Esophagus squamous epithelium (tissue), 5 donors: ENCODE measurements around the gene ABCC1. TPM values are rescaled to one million over a fixed set of nuclear protein-coding genes. Genes with fewer than 3 reads are reported as not detected.
"Not testable (repeated sequence)": the region's sequence is repeated elsewhere in the genome, so short reads cannot be mapped to it uniquely, and the experiment has no call there.

Source experiments
- DNase-seq: peaks from one replicate; lab custom pipeline; 2025; lab: John Stamatoyannopoulos, UW
- H3K27ac ChIP-seq, 4 donors: fragments of 200-600 bp; sonication (generic); one replicate each; pipeline ENCODE4 v1.5.1; 2016 to 2019; ENCODE audit warnings: mild to moderate bottlenecking in 1 of 4
- H3K27me3 ChIP-seq, 4 donors: fragments of 200-600 bp; sonication (generic); 1 replicate in 3 of 4; 2 replicates in 1 of 4; pipeline versions ENCODE4 v1.5.1 to v1.6.0; 2017 to 2021; ENCODE audit warnings: antibody characterized with exemption in 1 of 4
- H3K36me3 ChIP-seq, 3 donors: fragments of 200-600 bp; sonication (generic); one replicate each; pipeline ENCODE4 v1.5.1; 2016 to 2019
- H3K4me1 ChIP-seq, 3 donors: fragments of 200-600 bp; sonication (generic); one replicate each; pipeline ENCODE4 v1.5.1; 2017 to 2019
- H3K4me3 ChIP-seq, 4 donors: fragments of 200-600 bp; sonication (generic); 1 replicate in 3 of 4; 2 replicates in 1 of 4; pipeline ENCODE4 v1.5.1; 2016 to 2019; ENCODE audit warnings: mild to moderate bottlenecking in 2 of 4, moderate library complexity in 1 of 4
- H3K9me3 ChIP-seq, 3 donors: fragments of 200-600 bp; sonication (generic); one replicate each; pipeline ENCODE4 v1.5.1; 2016 to 2019
- CTCF ChIP-seq, 6 experiments: fragments of 450-650 bp in 4 of 6; fragments of 200-600 bp in 2 of 6; sonication (generic) in 2 of 6; IDR thresholded peaks; one replicate each; pipeline ENCODE4 v1.5.1; 2016 to 2019; ENCODE audit warnings: antibody characterized with exemption in 6 of 6, mild to moderate bottlenecking in 4 of 6, moderate library complexity in 4 of 6
- POLR2A ChIP-seq, 4 donors: fragments of 450-650 bp; IDR thresholded peaks; one replicate each; pipeline ENCODE4 v1.6.1; 2017; ENCODE audit warnings: antibody characterized with exemption in 4 of 4, mild to moderate bottlenecking in 4 of 4, moderate library complexity in 3 of 4
- WGBS, 2 donors: methylation state at CpG; one replicate each; pipeline ENCODE4 v1.1.5; 2018; 5-methylcytosine and 5-hydroxymethylcytosine counted together
- intact Hi-C: fragments of 100-400 bp; cut with DNase I; formaldehyde crosslinking; loops from one replicate; pipeline ENCODE4 v1.15.0; 2022
- total RNA-seq, 4 donors: library from RNA; depleted of rRNA; stranded (reverse); fragments of >200 nt; gene quantifications; one replicate each; pipeline ENCODE4 v1.1.0, GENCODE V29; 2016
- donor health status: DM: yes; HTN: yes; CAD: no.

Gene ABCC1
- total RNA-seq, 4 donors from 2014 or later, result 22.9 to 56.7 (median 46.9) TPM

DNA sequence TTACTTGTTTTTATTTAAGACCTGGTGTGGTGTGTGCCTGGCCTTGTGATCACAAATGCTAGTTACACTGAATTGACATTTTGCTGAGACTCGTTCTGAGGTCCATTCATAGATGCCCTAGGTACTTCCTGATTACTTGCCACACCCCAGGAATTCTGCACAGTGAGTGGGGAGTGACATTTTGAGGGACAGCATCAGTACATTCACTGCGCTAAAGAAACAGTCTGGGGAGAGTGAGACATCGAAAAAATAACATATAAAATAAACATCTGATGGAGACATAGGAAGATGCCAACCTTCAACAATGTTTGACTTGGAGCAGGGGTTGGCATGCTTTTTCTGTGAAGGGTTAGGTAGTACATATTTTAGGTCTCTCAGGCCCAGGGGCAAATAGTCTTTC, 30.4 kb downstream of the ABCC1 start:
- Histone ChIP-seq H3K27me3 (no peaks in the 10 kb centered on the region), H3K4me3 (no peak overlapping the region), H3K4me1 (peaks cover 20 to 60% (median 41%) of the 10 kb centered on the region in 3 donors), H3K36me3 (peaks cover 0 to 21% (median 4%) of the 10 kb centered on the region in 3 donors), H3K9me3 (peaks cover 0 to 10% (median 9%) of the 10 kb centered on the region in 3 donors), H3K27ac (peak overlapping the region in 2 of 4 donors; percentile 7 to 50)
- WGBS, 2 donors, result 63 to 75% methylated on average over 3 of the region's 3 CpGs
- DNase-seq, result no peak
- TF ChIP-seq CTCF (IDR thresholded peaks at IDR 0.05) (no peak), POLR2A (IDR thresholded peaks at IDR 0.05) (no peak)
- intact Hi-C loops, result no loop called here

DNA sequence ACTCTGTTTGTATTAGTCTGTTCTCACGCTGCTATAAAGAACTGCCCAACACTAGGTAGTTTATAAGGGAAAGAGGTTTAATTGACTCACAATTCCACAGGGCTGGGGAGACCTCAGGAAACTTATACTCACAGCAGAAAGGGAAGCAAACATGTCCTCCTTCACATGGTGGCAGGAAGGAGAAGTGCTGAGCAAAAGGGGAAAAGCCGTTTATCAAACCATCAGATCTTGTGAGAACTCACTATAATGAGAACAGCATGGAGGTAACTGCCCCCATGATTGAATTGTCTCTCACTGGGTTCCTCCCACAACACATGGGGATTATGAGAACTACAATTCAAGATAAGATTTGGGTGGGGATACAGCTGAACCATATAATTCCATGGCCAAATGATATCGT, 30.9 kb downstream of the ABCC1 start:
- DNase-seq, result no peak
- Histone ChIP-seq H3K27ac (peak overlapping the region in 3 of 4 donors; percentile 7 to 50 (median 34)), H3K36me3 (peaks cover 0 to 21% (median 4%) of the 10 kb centered on the region in 3 donors), H3K27me3 (no peaks in the 10 kb centered on the region), H3K4me1 (peaks cover 20 to 58% (median 38%) of the 10 kb centered on the region in 3 donors), H3K4me3 (no peak overlapping the region), H3K9me3 (peaks cover 0 to 10% (median 9%) of the 10 kb centered on the region in 3 donors)
- intact Hi-C loops, result no loop called here
- 79 to 83% methylated on average over 3 of the region's 3 CpGs for WGBS, 2 donors
- no peak for TF ChIP-seq CTCF (IDR thresholded peaks at IDR 0.05)
- TF ChIP-seq POLR2A (IDR thresholded peaks at IDR 0.05), result no peak

- Histone ChIP-seq H3K4me3 (no peak overlapping the region), H3K4me1 (peaks cover 13 to 48% (median 28%) of the 10 kb centered on the region in 3 donors)
- intact Hi-C loops, result no loop called here
Measured at GRCh38 chr16:15981382-15981781, 32.0 kb downstream of the ABCC1 start.

DNA sequence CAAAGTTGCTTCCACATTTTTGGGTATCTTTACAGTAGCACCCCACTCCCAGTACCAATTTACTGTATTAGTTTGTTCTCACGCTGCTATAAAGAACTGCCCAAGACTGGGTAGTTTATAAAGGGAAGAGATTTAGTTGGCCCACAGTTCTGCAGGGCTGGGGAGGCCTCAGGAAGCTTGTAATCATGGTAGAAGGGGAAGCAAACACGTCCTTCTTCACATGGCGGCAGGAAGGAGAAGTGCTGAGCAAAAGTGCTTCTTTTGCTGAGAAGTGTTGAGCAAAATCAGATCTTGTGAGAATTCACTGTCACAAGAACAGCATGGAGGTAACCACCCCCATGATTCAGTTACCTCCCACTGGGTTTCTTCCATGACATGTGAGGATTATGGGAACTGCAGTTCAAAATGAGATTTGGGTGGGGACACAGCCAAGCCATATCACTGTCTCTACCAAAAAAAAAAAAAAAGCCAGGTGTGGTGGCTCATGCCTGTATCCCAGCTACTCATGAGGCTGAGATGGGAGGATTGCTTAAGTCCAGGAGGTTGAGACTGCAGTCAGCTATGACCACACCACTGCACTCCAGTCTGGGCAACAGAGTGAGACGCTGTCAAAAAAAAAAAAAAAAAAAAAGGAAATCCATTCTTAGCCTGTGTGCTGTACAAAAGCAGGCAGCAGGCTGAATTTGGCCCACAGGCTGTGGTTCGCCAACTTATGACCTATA, 32.9 kb downstream of the ABCC1 start:
- Histone ChIP-seq H3K4me1 (peaks cover 7 to 41% (median 18%) of the 10 kb centered on the region in 3 donors), H3K27ac (peak overlapping the region in 1 of 4 donors; percentile 24), H3K9me3 (peaks cover 0 to 10% (median 9%) of the 10 kb centered on the region in 3 donors), H3K36me3 (peaks cover 0 to 21% (median 4%) of the 10 kb centered on the region in 3 donors)
- H3K27me3 ChIP-seq, intact Hi-C loops, H3K4me3 ChIP-seq, DNase-seq: not testable (repeated sequence)
- WGBS, 2 donors, result 86 to 95% methylated on average over 4 of the region's 5 CpGs

More at GRCh38 chr16:15981382-15981781, 32.0 kb downstream of the ABCC1 start:
- Histone ChIP-seq H3K36me3 (peaks cover 0 to 21% (median 4%) of the 10 kb centered on the region in 3 donors), H3K9me3 (peaks cover 0 to 10% (median 9%) of the 10 kb centered on the region in 3 donors), H3K27ac (no peak overlapping the region), H3K27me3 (no peaks in the 10 kb centered on the region)
- TF ChIP-seq POLR2A (IDR thresholded peaks at IDR 0.05) (no peak), CTCF (IDR thresholded peaks at IDR 0.05) (no peak)
- no peak for DNase-seq
- 38 to 67% methylated on average over 2 to 3 of the region's 3 CpGs for WGBS, 2 donors

DNA sequence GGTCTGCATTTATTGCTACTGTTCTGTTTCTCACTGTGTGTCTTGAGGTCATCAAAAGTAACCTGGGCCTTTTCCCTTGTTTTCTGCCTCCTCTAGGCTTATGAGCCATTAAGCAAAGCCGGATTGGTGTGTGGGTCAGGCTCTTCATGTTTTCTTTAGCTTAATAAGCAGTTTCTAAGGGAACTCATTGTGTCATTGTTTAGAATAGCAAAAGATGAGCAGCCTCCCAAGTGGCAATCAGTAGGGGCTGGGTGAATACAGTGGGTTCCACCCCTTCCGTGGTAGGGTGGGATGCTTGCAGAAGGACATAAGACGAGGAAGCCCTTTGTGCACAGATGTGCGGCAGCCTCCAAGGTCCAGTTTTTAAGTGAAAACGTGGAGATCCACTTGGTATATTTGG, 34.5 kb downstream of the ABCC1 start:
- Histone ChIP-seq H3K4me1 (peaks cover 7 to 50% (median 23%) of the 10 kb centered on the region in 3 donors), H3K4me3 (peak overlapping the region in 1 of 4 donors; percentile 4), H3K27ac (peak overlapping the region in 3 of 4 donors; percentile 64 to 68 (median 67)), H3K27me3 (no peaks in the 10 kb centered on the region), H3K9me3 (peaks cover 0 to 10% (median 9%) of the 10 kb centered on the region in 3 donors), H3K36me3 (peaks cover 0 to 14% (median 4%) of the 10 kb centered on the region in 3 donors)
- no peak for DNase-seq
- no peak for TF ChIP-seq POLR2A (IDR thresholded peaks at IDR 0.05)
- TF ChIP-seq CTCF (IDR thresholded peaks at IDR 0.05), result no peak
- intact Hi-C loops, result no loop called here
- WGBS, 2 donors, result 44 to 57% methylated on average over 5 of the region's 5 CpGs
